Transverse colon (tissue), 4 donors: ENCODE data around the gene C9orf50. TPM values are rescaled to one million over a fixed set of nuclear protein-coding genes. Genes with fewer than 3 reads are reported as not detected.

Experiments
- DNase-seq: peaks from one replicate; pipeline ENCODE4 v3.0.0-alpha.2; 2019
- H3K27ac ChIP-seq, 4 donors: fragments of 200-600 bp; sonication (generic); 2 replicates each; pipeline ENCODE4 v1.5.1; 2016 to 2018; ENCODE audit warnings: inconsistent platforms in 4 of 4
- H3K27me3 ChIP-seq: fragments of 200-600 bp; sonication (generic); 2 replicates; pipeline ENCODE4 v1.5.1; 2017; ENCODE audit warnings: inconsistent platforms
- H3K36me3 ChIP-seq, 4 donors: fragments of 200-600 bp; sonication (generic); 2 replicates each; pipeline ENCODE4 v1.5.1; 2017 to 2019; ENCODE audit warnings: inconsistent platforms in 4 of 4
- H3K4me1 ChIP-seq, 4 donors: fragments of 200-600 bp; sonication (generic); 2 replicates each; pipeline ENCODE4 v1.5.1; 2017 to 2020; ENCODE audit warnings: inconsistent platforms in 4 of 4
- H3K4me3 ChIP-seq, 4 donors: fragments of 200-600 bp; sonication (generic); 1 replicate in 1 of 4; 2 replicates in 3 of 4; pipeline versions ENCODE4 v1.5.1 to v1.6.1; 2017 to 2019; ENCODE audit warnings: inconsistent platforms in 4 of 4
- H3K9me3 ChIP-seq, 2 donors: fragments of 200-600 bp; sonication (generic); 2 replicates each; pipeline ENCODE4 v1.5.1; 2017 to 2019; ENCODE audit warnings: inconsistent platforms in 2 of 2
- EP300 ChIP-seq: sonication (generic); formaldehyde crosslinking; IDR thresholded peaks from one replicate; pipeline ENCODE4 v1.6.1; 2017; ENCODE audit warnings: antibody characterized with exemption, low read depth
- POLR2A ChIP-seq: fragments of 450-650 bp; IDR thresholded peaks from one replicate; pipeline ENCODE4 v1.6.1; 2016; ENCODE audit warnings: antibody characterized with exemption, mild to moderate bottlenecking, moderate library complexity
- POLR2AphosphoS5 ChIP-seq, 3 donors: sonication (generic); formaldehyde crosslinking; IDR thresholded peaks; one replicate each; pipeline ENCODE4 v1.6.1; 2016; ENCODE audit warnings: antibody characterized with exemption in 3 of 3
- WGBS, 2 donors: methylation state at CpG; one replicate each; pipeline ENCODE4 v1.1.5; 2018; ENCODE audit warnings: low coverage in 1 of 2; 5-methylcytosine and 5-hydroxymethylcytosine counted together
- in situ Hi-C, 4 donors: fragments of 200-750 bp; cut with MboI; loops; one replicate each; pipeline versions ENCODE4 v1.15.0 to v1.15.1; 2017; ENCODE audit warnings: low sequenced_read_pairs in 3 of 4, low pct_ligation_motif_present in 1 of 4, low pct_unique_long_range_greater_than_20kb in 1 of 4
- intact Hi-C: fragments of 100-400 bp; cut with DNase I; formaldehyde crosslinking; loops from one replicate; pipeline ENCODE4 v1.15.1; 2023; ENCODE audit warnings: low total_unique reads
- total RNA-seq, 4 donors: library from RNA; depleted of rRNA; stranded (reverse); fragments of >200 nt; gene quantifications; one replicate each; pipeline ENCODE4 v1.1.0, GENCODE V29; 2016
- TF ChIP-seq, protein P1 (sequence below), 5 experiments: fragments of 200-600 bp in 3 of 5; fragments of 450-650 bp in 2 of 5; sonication (generic) in 3 of 5; IDR thresholded peaks; 1 replicate in 2 of 5; 2 replicates in 3 of 5; pipeline ENCODE4 v1.5.1; 2016 to 2017; ENCODE audit warnings: antibody characterized with exemption in 5 of 5, inconsistent platforms in 3 of 5, mild to moderate bottlenecking in 2 of 5, moderate library complexity in 1 of 5

C9orf50 gene
- total RNA-seq, 4 donors from 2014 or later, result not detected

DNA sequence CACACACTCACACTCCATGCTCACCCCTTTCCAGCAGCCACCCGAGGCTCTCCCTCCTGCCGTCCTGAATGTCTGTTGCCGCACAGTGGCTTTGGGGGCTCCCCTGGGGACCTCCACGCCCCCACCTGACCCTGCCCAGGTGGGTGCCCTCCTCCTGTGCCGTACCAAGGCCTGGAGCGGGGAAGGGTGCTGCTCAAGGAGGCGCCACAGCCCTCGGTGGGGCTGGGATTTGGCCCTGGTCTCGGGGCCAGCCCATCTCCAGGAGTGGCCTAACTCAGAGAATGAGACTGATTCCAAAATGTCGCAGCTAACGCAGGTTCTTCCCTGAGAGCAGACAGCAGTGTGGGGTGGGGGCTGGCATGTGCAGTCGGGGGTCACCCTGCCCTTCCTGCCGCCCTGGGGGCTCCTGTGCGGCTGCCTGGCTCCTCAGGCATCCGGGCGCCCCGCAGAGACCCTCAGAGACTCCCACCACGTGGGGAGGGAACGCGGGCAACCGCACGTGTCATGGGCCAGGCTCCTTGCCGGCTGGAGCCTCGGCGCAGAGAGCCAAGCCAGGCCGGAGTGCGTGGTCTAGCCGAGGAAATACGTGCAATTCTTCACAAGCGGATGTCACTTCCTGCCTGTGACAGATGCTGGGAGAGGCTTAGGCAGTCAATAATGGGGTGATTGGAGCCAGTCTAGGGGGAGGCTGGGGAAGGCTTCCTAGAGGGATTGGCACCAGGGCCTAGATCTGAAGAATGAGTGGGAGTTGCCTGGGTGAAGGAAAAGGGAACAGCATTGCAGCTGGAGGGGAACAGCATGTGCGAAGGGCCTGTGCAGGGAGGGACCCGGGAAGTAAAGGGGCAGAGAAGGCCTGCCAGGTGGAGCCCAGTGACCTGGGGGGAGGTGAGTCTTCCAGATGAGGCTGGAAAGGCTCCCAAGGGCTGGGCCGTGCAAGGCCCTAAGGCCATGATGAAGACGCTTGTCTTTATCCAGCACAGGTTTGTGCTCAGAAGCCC lies 44.1 kb downstream of the C9orf50 start:
- in situ Hi-C loops, result no loop called here
- intact Hi-C loops, result no loop called here
- H3K27me3 ChIP-seq, result no peaks in the 10 kb centered on the region
- DNase-seq, result no peak
- WGBS, 2 donors, result 63 to 78% methylated on average over 5 to 34 of the region's 34 CpGs
- no peaks in the 10 kb centered on the region for H3K9me3 ChIP-seq
- no peak overlapping the region for H3K4me3 ChIP-seq
- no peaks in the 10 kb centered on the region for H3K36me3 ChIP-seq
- H3K4me1 ChIP-seq, result no peaks in the 10 kb centered on the region
- H3K27ac ChIP-seq, result no peak overlapping the region
- no peak for TF ChIP-seq POLR2AphosphoS5 (IDR thresholded peaks at IDR 0.05)
- TF ChIP-seq EP300, result no peak
- TF ChIP-seq, protein P1, sequence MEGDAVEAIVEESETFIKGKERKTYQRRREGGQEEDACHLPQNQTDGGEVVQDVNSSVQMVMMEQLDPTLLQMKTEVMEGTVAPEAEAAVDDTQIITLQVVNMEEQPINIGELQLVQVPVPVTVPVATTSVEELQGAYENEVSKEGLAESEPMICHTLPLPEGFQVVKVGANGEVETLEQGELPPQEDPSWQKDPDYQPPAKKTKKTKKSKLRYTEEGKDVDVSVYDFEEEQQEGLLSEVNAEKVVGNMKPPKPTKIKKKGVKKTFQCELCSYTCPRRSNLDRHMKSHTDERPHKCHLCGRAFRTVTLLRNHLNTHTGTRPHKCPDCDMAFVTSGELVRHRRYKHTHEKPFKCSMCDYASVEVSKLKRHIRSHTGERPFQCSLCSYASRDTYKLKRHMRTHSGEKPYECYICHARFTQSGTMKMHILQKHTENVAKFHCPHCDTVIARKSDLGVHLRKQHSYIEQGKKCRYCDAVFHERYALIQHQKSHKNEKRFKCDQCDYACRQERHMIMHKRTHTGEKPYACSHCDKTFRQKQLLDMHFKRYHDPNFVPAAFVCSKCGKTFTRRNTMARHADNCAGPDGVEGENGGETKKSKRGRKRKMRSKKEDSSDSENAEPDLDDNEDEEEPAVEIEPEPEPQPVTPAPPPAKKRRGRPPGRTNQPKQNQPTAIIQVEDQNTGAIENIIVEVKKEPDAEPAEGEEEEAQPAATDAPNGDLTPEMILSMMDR (IDR thresholded peaks at IDR 0.05), result no peak
- no peak for TF ChIP-seq POLR2A

DNA sequence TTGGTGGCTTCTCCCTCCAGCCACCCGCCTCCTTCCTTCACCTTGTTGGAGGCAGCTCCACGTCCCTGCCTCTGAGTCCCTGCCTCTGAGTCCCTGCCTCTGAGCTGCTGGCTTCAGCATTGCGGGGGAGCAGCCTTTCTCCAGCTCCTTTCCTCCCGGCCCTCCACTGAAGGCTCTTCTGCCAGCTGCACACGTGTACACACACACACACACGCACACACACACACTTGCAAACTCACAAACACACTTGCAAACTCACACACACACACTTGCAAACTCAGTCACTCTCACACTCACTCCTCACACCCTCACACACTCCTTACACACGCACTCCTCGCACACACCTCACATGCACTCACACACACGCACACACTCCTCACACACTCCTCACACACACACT lies 45.1 kb downstream of the C9orf50 start:
- Histone ChIP-seq H3K27ac (no peak overlapping the region), H3K9me3 (no peaks in the 10 kb centered on the region), H3K27me3 (no peaks in the 10 kb centered on the region), H3K4me1 (peaks cover 2 to 5% (median 3%) of the 10 kb centered on the region in 4 donors), H3K4me3 (no peak overlapping the region), H3K36me3 (no peaks in the 10 kb centered on the region)
- intact Hi-C loops, result no loop called here
- TF ChIP-seq POLR2AphosphoS5 (IDR thresholded peaks at IDR 0.05) (no peak), POLR2A (no peak), EP300 (no peak)
- TF ChIP-seq, protein P1 (IDR thresholded peaks at IDR 0.05), result no peak
- in situ Hi-C loops, result no loop called here
- no peak for DNase-seq
- WGBS, 2 donors, result 69 to 92% methylated on average over 4 to 9 of the region's 9 CpGs

DNA sequence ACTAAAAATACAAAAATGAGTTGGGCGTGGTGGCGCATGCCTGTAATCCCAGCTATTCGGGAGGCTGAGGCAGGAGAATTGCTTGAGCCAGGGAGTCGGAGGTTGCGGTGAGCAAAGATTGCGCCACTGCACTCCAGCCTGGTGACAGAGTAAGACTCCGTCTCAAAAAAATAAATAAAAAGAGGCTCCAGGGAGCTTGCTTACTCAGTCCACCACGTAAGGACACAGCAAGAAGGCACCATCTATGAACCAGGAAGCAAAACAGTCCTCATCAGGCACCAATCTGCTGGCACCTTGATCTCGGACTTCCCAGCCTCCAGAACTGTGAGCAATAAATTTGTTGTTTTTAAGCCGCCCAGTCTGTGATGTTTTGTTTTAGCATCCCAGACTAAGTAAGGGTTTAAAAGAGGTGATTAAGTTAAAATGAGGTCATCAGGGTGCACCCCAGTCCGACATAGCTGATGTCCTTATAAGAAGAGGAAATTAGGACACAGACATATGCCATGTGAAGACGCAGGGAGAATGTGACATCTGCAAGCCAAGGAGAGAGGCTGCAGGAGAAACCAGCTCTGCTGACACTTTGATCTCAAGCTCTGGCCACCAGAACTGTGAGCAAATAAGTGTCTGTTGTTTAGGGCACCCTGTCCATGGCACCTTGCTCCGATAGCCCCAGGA lies 45.9 kb downstream of the C9orf50 start:
- in situ Hi-C loops (no loop called here), intact Hi-C loops (no loop called here)
- peak overlapping the region in 1 of 4 donors; percentile 11 for H3K27ac ChIP-seq
- TF ChIP-seq, protein P1 (IDR thresholded peaks at IDR 0.05), result no peak
- TF ChIP-seq POLR2A (no peak), POLR2AphosphoS5 (IDR thresholded peaks at IDR 0.05) (no peak), EP300 (no peak)
- DNase-seq, result no peak
- no peaks in the 10 kb centered on the region for H3K36me3 ChIP-seq
- no peak overlapping the region for H3K4me3 ChIP-seq
- H3K27me3 ChIP-seq, result no peaks in the 10 kb centered on the region
- H3K9me3 ChIP-seq, result no peaks in the 10 kb centered on the region
- H3K4me1 ChIP-seq, result peaks cover 6 to 11% (median 10%) of the 10 kb centered on the region in 4 donors
- WGBS, 2 donors, result 70 to 75% methylated on average over 3 to 13 of the region's 13 CpGs

DNA sequence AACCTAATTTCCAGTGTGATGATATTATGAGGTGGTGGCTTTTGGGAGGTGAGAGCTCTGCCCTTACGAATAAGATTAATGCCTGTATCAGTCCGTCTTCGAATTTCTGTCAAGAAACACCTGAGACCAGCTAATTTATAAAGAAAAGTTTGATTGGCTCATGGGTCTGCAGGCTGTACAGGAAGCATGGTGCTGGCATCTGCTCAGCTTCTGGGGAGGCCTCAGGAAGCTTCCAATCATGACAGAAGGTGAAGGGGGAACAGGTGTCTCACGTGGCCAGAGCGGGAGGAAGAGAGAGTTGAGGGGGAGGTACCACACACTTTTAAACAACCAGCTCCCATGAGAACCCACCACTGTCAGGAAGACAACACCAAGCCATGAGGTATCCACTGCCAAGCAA lies 46.9 kb downstream of the C9orf50 start:
- intact Hi-C loops, result no loop called here
- WGBS, 2 donors, result 90 to 93% methylated on average over 2 to 5 of the region's 5 CpGs
- DNase-seq, result no peak

More for the DNA sequence above, 46.9 kb downstream of the C9orf50 start:
- H3K27ac ChIP-seq, result no peak overlapping the region
- H3K36me3 ChIP-seq, result no peaks in the 10 kb centered on the region
- TF ChIP-seq, protein P1 (IDR thresholded peaks at IDR 0.05), result no peak
- no peak for TF ChIP-seq POLR2A
- TF ChIP-seq POLR2AphosphoS5 (IDR thresholded peaks at IDR 0.05), result no peak
- TF ChIP-seq EP300, result no peak
- H3K4me1 ChIP-seq, result peaks cover 6 to 21% (median 17%) of the 10 kb centered on the region in 4 donors
- H3K4me3 ChIP-seq, result no peak overlapping the region
- H3K9me3 ChIP-seq, result no peaks in the 10 kb centered on the region
- peaks cover 9% of the 10 kb centered on the region for H3K27me3 ChIP-seq
- in situ Hi-C loops, result no loop called here
